HepG2 (cell line): ENCODE results near the gene ACTN1. TPM values are rescaled to one million over a fixed set of nuclear protein-coding genes. Genes with fewer than 3 reads are reported as not detected.

Experiments
- ATAC-seq: fragments of 200-7000 bp; cut with Tn5 transposase; 3 replicates; pipeline ENCODE4 v1.9.1; 2020; ENCODE audit warnings: mild to moderate bottlenecking, moderate library complexity
- BruUV-seq: library from RNA; stranded (reverse); fragments of 400-500 nt; replicated peaks from 2 replicates; lab custom pipeline; 2021; lab: Mats Ljungman, UMichigan
- CTCF ChIA-PET: fragments of 300-600 bp; formaldehyde crosslinking; extraction: SDS; loops from one replicate; lab custom pipeline; 2021; ENCODE audit warnings: low total read pairs, inconsistent platforms, low intra/inter-chr PET ratio; lab: Yijun Ruan, JAX
- POLR2A ChIA-PET: fragments of 350-600 bp; sonication (Branson Sonifier 250); formaldehyde crosslinking; loops from one replicate; lab custom pipeline; 2020; ENCODE audit warnings: antibody characterized with exemption, inconsistent platforms; lab: Yijun Ruan, JAX
- DNase-seq: peaks from one replicate; pipeline ENCODE4 v3.0.0-alpha.2; 2015; ENCODE audit warnings: low spot score
- FAIRE-seq: peaks from 3 replicates; lab custom pipeline; 2011; peaks lifted over from hg19 to GRCh38; lab: Jason Lieb, UNC
- H2AFZ ChIP-seq: one replicate; pipeline ENCODE4 v1.6.1; 2011; ENCODE audit warnings: low read length, inconsistent platforms
- H3K27ac ChIP-seq: fragments of 300-600 bp; 3 replicates; pipeline ENCODE4 v1.8.0; 2011; ENCODE audit warnings: mixed run types, mild to moderate bottlenecking, mixed read lengths, low read length, inconsistent platforms; ENCODE audit not compliant: insufficient read depth; ENCODE audit errors: extremely low read length
- H3K27me3 ChIP-seq, 2 experiments: fragments of 200-600 bp in 1 of 2; 2 replicates in 1 of 2; 3 replicates in 1 of 2; pipeline versions ENCODE4 v1.6.0 to v1.8.0; 2011; ENCODE audit warnings: low read length in 2 of 2, mild to moderate bottlenecking in 2 of 2, moderate library complexity in 2 of 2, inconsistent platforms in 1 of 2; ENCODE audit not compliant: insufficient read depth in 2 of 2, control insufficient read depth in 1 of 2
- H3K36me3 ChIP-seq, 2 experiments: fragments of 200-600 bp in 1 of 2; replicated peaks in 1 of 2; 2 replicates in 1 of 2; 3 replicates in 1 of 2; pipeline versions ENCODE4 v1.5.1 to v1.8.0; 2011; ENCODE audit warnings: low read length in 2 of 2, inconsistent platforms in 1 of 2; ENCODE audit not compliant: insufficient read depth in 2 of 2, control insufficient read depth in 1 of 2
- H3K4me1 ChIP-seq: 2 replicates; pipeline ENCODE4 v1.5.1; 2012; ENCODE audit warnings: low read length, inconsistent platforms; ENCODE audit not compliant: insufficient read depth
- H3K4me2 ChIP-seq: 2 replicates; pipeline ENCODE4 v1.6.0; 2011; ENCODE audit warnings: low read depth, low read length, inconsistent platforms
- H3K4me3 ChIP-seq, 3 experiments: fragments of 200-600 bp in 1 of 3; sonication (generic), shearing (Covaris generic) in 1 of 3; replicated peaks in 1 of 3; 2 replicates each; pipeline ENCODE4 v1.5.1; 2011 to 2016; ENCODE audit warnings: low read length in 3 of 3, inconsistent platforms in 2 of 3, low read depth in 2 of 3, mild to moderate bottlenecking in 2 of 3, control low read depth in 1 of 3, mixed read lengths in 1 of 3; ENCODE audit not compliant: insufficient read depth in 1 of 3
- H3K79me2 ChIP-seq: one replicate; pipeline ENCODE4 v1.6.1; 2011; ENCODE audit warnings: low read length, inconsistent platforms; ENCODE audit not compliant: insufficient read depth
- H3K9ac ChIP-seq: 2 replicates; pipeline ENCODE4 v1.6.0; 2011; ENCODE audit warnings: mild to moderate bottlenecking, low read depth, low read length, inconsistent platforms; ENCODE audit not compliant: insufficient read depth
- H3K9me3 ChIP-seq: 2 replicates; pipeline ENCODE4 v1.5.1; 2012; ENCODE audit warnings: mild to moderate bottlenecking, low read length
- H4K20me1 ChIP-seq: 2 replicates; pipeline ENCODE4 v1.6.0; 2011; ENCODE audit warnings: inconsistent platforms, mild to moderate bottlenecking, low read length, moderate library complexity; ENCODE audit not compliant: insufficient read depth
- DRAP1 ChIP-seq: IDR thresholded peaks from 2 replicates; pipeline ENCODE4 v1.6.1; 2016; ENCODE audit warnings: missing genetic modification reagents, missing compliant biosample characterization
- FOSL1 ChIP-seq: sonication (generic); formaldehyde crosslinking; IDR thresholded peaks from 2 replicates; pipeline ENCODE4 v1.9.0; 2021; ENCODE audit warnings: missing genetic modification reagents, borderline replicate concordance
- HES4 ChIP-seq: sonication (generic); formaldehyde crosslinking; IDR thresholded peaks from 2 replicates; pipeline ENCODE4 v1.9.0; 2021; ENCODE audit warnings: mild to moderate bottlenecking, missing genetic modification reagents, borderline replicate concordance
- MAFK ChIP-seq, 2 experiments: IDR thresholded peaks in 1 of 2; conservative IDR thresholded peaks in 1 of 2; 2 replicates each; pipeline ENCODE4 v1.6.1; 2011; ENCODE audit warnings: improper control_type of control experiment in 2 of 2, low read length in 2 of 2
- MLXIP ChIP-seq: sonication (generic); formaldehyde crosslinking; IDR thresholded peaks from 2 replicates; pipeline ENCODE4 v1.9.0; 2021; ENCODE audit warnings: missing genetic modification reagents, borderline replicate concordance
- PAF1 ChIP-seq: IDR thresholded peaks from 2 replicates; pipeline ENCODE4 v1.6.1; 2016; ENCODE audit warnings: missing genetic modification reagents, missing compliant biosample characterization
- ZBED4 ChIP-seq: sonication (generic); formaldehyde crosslinking; IDR thresholded peaks from 2 replicates; pipeline ENCODE4 v1.4.0; 2020; ENCODE audit warnings: missing genetic modification reagents, borderline replicate concordance
- ZFP91 ChIP-seq: sonication (generic); formaldehyde crosslinking; IDR thresholded peaks from 2 replicates; pipeline ENCODE4 v1.9.0; 2022; ENCODE audit warnings: missing genetic modification reagents, mild to moderate bottlenecking, borderline replicate concordance
- WGBS: methylation state at CpG from one replicate; pipeline ENCODE4 v1.1.6; 2017; ENCODE audit warnings: low lambda C conversion rate; 5-methylcytosine and 5-hydroxymethylcytosine counted together
- in situ Hi-C: cut with HindIII; loops from 2 replicates; pipeline ENCODE4 v1.10.0; 2017; ENCODE audit warnings: low pct_unique_long_range_greater_than_20kb; ENCODE audit not compliant: extremely low pct_ligation_motif_present
- intact Hi-C: fragments of 100-400 bp; cut with micrococcal nuclease; formaldehyde crosslinking; loops from one replicate; pipeline ENCODE4 v1.10.0; 2022; ENCODE audit not compliant: unreplicated experiment
- polyA plus RNA-seq, 8 experiments: library from polyadenylated mRNA; depleted of rRNA in 3 of 8; stranded (reverse) in 7 of 8; unstranded in 1 of 8; fragments of >200 nt; fragmentation: Illumina TruSeq in 4 of 8; extraction: Trizol in 4 of 8; gene quantifications; 2 replicates each; pipeline versions ENCODE4 v1.2.1 to v1.2.3, GENCODE V29; 2011 to 2016; ENCODE audit warnings: low read depth in 4 of 8, missing spikeins in 1 of 8, mixed read lengths in 1 of 8; ENCODE audit not compliant: insufficient read depth in 1 of 8
- total RNA-seq, 5 experiments: library from RNA; depleted of rRNA; stranded (reverse); fragments of >200 nt; fragmentation: Illumina TruSeq; extraction: Trizol; gene quantifications; 2 replicates each; pipeline ENCODE4 v1.2.3, GENCODE V29; 2016; ENCODE audit warnings: low read depth in 1 of 5

ACTN1 gene
- total and polyA plus RNA-seq, 2 of the 13 experiments (the other 11 are each of a cell fraction or from before 2014, with no cell fraction given), result 58.6 to 162 TPM

DNA sequence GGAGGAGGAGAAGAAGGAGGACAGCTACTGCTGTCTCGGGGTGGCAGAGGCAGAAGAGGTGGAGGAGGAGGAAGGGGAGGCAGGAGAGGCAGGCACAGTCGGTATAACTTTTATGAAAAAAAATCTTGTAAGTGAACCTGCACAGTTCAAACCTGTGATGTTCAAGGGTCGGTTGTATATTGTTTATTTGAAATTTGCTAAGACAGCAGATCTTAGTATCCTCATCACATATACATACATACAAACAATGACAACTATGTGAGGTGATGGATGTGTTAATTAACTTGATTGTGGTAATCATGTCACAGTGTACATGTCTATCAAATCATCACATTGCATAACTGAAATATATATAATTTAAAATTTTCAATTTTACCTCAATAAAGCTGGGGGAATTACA is 19.0 kb downstream of the ACTN1 start:
- H3K9ac ChIP-seq, result no peak overlapping the region
- ChIA-PET POLR2A (no interaction called here), CTCF (no interaction called here)
- ATAC-seq, result no peak
- no peak overlapping the region for H3K27ac ChIP-seq
- no peak overlapping the region for H2AFZ ChIP-seq
- no peaks in the 10 kb centered on the region for H3K27me3 ChIP-seq
- in situ Hi-C loops, result no loop called here
- H3K4me3 ChIP-seq, result no peak overlapping the region
- WGBS, result 84% methylated on average over 3 of the region's 3 CpGs
- H3K4me1 ChIP-seq, result peaks cover 96% of the 10 kb centered on the region
- FAIRE-seq, result no peak
- H3K9me3 ChIP-seq, result no peaks in the 10 kb centered on the region
- DNase-seq, result no peak
- H3K4me2 ChIP-seq, result no peak overlapping the region
- BruUV-seq, result no TSS peak
- H3K36me3 ChIP-seq, result peaks cover 7 to 14% of the 10 kb centered on the region in 2 experiments; a peak in 4 of 5 replicates
- H4K20me1 ChIP-seq, result peaks cover 37% of the 10 kb centered on the region
- peak; percentile 46 to 62; a peak in 3 of 4 replicates for TF ChIP-seq MAFK (conservative IDR thresholded peaks at IDR 0.05 in 1 of 2, IDR thresholded peaks at IDR 0.05 in 1 of 2; ENCODE audit: low read length in 2 of 2)
- TF ChIP-seq ZBED4 (CRISPR knock-in tag), result no peak
- H3K79me2 ChIP-seq, result peaks cover 98% of the 10 kb centered on the region
- intact Hi-C loops, result no loop called here

GRCh38 chr14:68959035-68959434 is 20.1 kb downstream of the ACTN1 start:
- POLR2A ChIA-PET, result interaction anchor here (5.3 kb wide), 1 partner anchor 17 kb away, joined by 36 read pairs; no protein-coding TSS in a partner anchor
- H4K20me1 ChIP-seq, result peaks cover 26% of the 10 kb centered on the region
- DNase-seq, result no peak
- peaks cover 96% of the 10 kb centered on the region for H3K4me1 ChIP-seq
- H3K36me3 ChIP-seq, result peaks cover 6 to 14% of the 10 kb centered on the region in 2 experiments; a peak in 4 of 5 replicates
- ATAC-seq, result no peak
- no peaks in the 10 kb centered on the region for H3K27me3 ChIP-seq
- intact Hi-C loops, result no loop called here
- CTCF ChIA-PET, result no interaction called here
- H3K4me3 ChIP-seq, result no peak overlapping the region
- H3K9me3 ChIP-seq, result no peaks in the 10 kb centered on the region
- BruUV-seq, result no TSS peak
- no peak for FAIRE-seq
- H2AFZ ChIP-seq, result no peak overlapping the region
- peaks cover 98% of the 10 kb centered on the region for H3K79me2 ChIP-seq
- H3K27ac ChIP-seq, result peak overlapping the region; percentile 21
- 72% methylated on average over 4 of the region's 4 CpGs for WGBS
- no peak overlapping the region for H3K4me2 ChIP-seq
- in situ Hi-C loops, result no loop called here
- H3K9ac ChIP-seq, result no peak overlapping the region
- TF ChIP-seq ZFP91 (CRISPR knock-in tag), result no peak
- TF ChIP-seq DRAP1 (CRISPR knock-in tag), result no peak
- no peak for TF ChIP-seq HES4 (CRISPR knock-in tag)
- TF ChIP-seq MLXIP (CRISPR knock-in tag), result no peak
- TF ChIP-seq FOSL1 (CRISPR knock-in tag), result no peak
- no peak for TF ChIP-seq PAF1
